HepG2 (cell line): ENCODE data around the gene USP1. TPM values are rescaled to one million over a fixed set of nuclear protein-coding genes. Genes with fewer than 3 reads are reported as not detected.
A peak's percentile ranks its signal among the peaks of the same experiment; 100 is the strongest.

ENCODE experiments used
- ATAC-seq: fragments of 200-7000 bp; cut with Tn5 transposase; 3 replicates; pipeline ENCODE4 v1.9.1; 2020; ENCODE audit warnings: mild to moderate bottlenecking, moderate library complexity
- BruUV-seq: library from RNA; stranded (reverse); fragments of 400-500 nt; replicated peaks from 2 replicates; lab custom pipeline; 2021; lab: Mats Ljungman, UMichigan
- CTCF ChIA-PET: fragments of 300-600 bp; formaldehyde crosslinking; extraction: SDS; loops from one replicate; lab custom pipeline; 2021; ENCODE audit warnings: low total read pairs, inconsistent platforms, low intra/inter-chr PET ratio; lab: Yijun Ruan, JAX
- POLR2A ChIA-PET: fragments of 350-600 bp; sonication (Branson Sonifier 250); formaldehyde crosslinking; loops from one replicate; lab custom pipeline; 2020; ENCODE audit warnings: antibody characterized with exemption, inconsistent platforms; lab: Yijun Ruan, JAX
- DNase-seq: peaks from one replicate; pipeline ENCODE4 v3.0.0-alpha.2; 2015; ENCODE audit warnings: low spot score
- FAIRE-seq: peaks from 3 replicates; lab custom pipeline; 2011; peaks lifted over from hg19 to GRCh38; lab: Jason Lieb, UNC
- H2AFZ ChIP-seq: one replicate; pipeline ENCODE4 v1.6.1; 2011; ENCODE audit warnings: low read length, inconsistent platforms
- H3K27ac ChIP-seq: fragments of 300-600 bp; 3 replicates; pipeline ENCODE4 v1.8.0; 2011; ENCODE audit warnings: mixed run types, mild to moderate bottlenecking, mixed read lengths, low read length, inconsistent platforms; ENCODE audit not compliant: insufficient read depth; ENCODE audit errors: extremely low read length
- H3K27me3 ChIP-seq, 2 experiments: fragments of 200-600 bp in 1 of 2; 2 replicates in 1 of 2; 3 replicates in 1 of 2; pipeline versions ENCODE4 v1.6.0 to v1.8.0; 2011; ENCODE audit warnings: low read length in 2 of 2, mild to moderate bottlenecking in 2 of 2, moderate library complexity in 2 of 2, inconsistent platforms in 1 of 2; ENCODE audit not compliant: insufficient read depth in 2 of 2, control insufficient read depth in 1 of 2
- H3K36me3 ChIP-seq, 2 experiments: fragments of 200-600 bp in 1 of 2; replicated peaks in 1 of 2; 2 replicates in 1 of 2; 3 replicates in 1 of 2; pipeline versions ENCODE4 v1.5.1 to v1.8.0; 2011; ENCODE audit warnings: low read length in 2 of 2, inconsistent platforms in 1 of 2; ENCODE audit not compliant: insufficient read depth in 2 of 2, control insufficient read depth in 1 of 2
- H3K4me1 ChIP-seq: 2 replicates; pipeline ENCODE4 v1.5.1; 2012; ENCODE audit warnings: low read length, inconsistent platforms; ENCODE audit not compliant: insufficient read depth
- H3K4me2 ChIP-seq: 2 replicates; pipeline ENCODE4 v1.6.0; 2011; ENCODE audit warnings: low read depth, low read length, inconsistent platforms
- H3K4me3 ChIP-seq, 3 experiments: fragments of 200-600 bp in 1 of 3; sonication (generic), shearing (Covaris generic) in 1 of 3; replicated peaks in 1 of 3; 2 replicates each; pipeline ENCODE4 v1.5.1; 2011 to 2016; ENCODE audit warnings: low read length in 3 of 3, inconsistent platforms in 2 of 3, low read depth in 2 of 3, mild to moderate bottlenecking in 2 of 3, control low read depth in 1 of 3, mixed read lengths in 1 of 3; ENCODE audit not compliant: insufficient read depth in 1 of 3
- H3K79me2 ChIP-seq: one replicate; pipeline ENCODE4 v1.6.1; 2011; ENCODE audit warnings: low read length, inconsistent platforms; ENCODE audit not compliant: insufficient read depth
- H3K9ac ChIP-seq: 2 replicates; pipeline ENCODE4 v1.6.0; 2011; ENCODE audit warnings: mild to moderate bottlenecking, low read depth, low read length, inconsistent platforms; ENCODE audit not compliant: insufficient read depth
- H3K9me3 ChIP-seq: 2 replicates; pipeline ENCODE4 v1.5.1; 2012; ENCODE audit warnings: mild to moderate bottlenecking, low read length
- H4K20me1 ChIP-seq: 2 replicates; pipeline ENCODE4 v1.6.0; 2011; ENCODE audit warnings: inconsistent platforms, mild to moderate bottlenecking, low read length, moderate library complexity; ENCODE audit not compliant: insufficient read depth
- CENPBD1 ChIP-seq: sonication (generic); formaldehyde crosslinking; IDR thresholded peaks from 2 replicates; pipeline ENCODE4 v1.8.0; 2022; ENCODE audit warnings: missing genetic modification reagents, low read depth, mild to moderate bottlenecking, borderline replicate concordance
- EHMT2 ChIP-seq: fragments of 200-600 bp; sonication (generic); IDR thresholded peaks from 2 replicates; pipeline ENCODE4 v1.7.0; 2017; ENCODE audit warnings: antibody characterized with exemption, low read depth, low read length, borderline replicate concordance
- GMEB2 ChIP-seq: IDR thresholded peaks from 2 replicates; pipeline ENCODE4 v1.6.1; 2016; ENCODE audit warnings: missing biosample characterization, missing genetic modification reagents, low read depth
- HNRNPK ChIP-seq: fragments of 200-400 bp; formaldehyde crosslinking; IDR thresholded peaks from 2 replicates; pipeline ENCODE4 v1.6.1; 2018; ENCODE audit warnings: low read length, low read depth, moderate library complexity, mild to moderate bottlenecking; ENCODE audit not compliant: poor library complexity, severe bottlenecking
- JARID2 ChIP-seq: sonication (generic); formaldehyde crosslinking; IDR thresholded peaks from 2 replicates; pipeline ENCODE4 v1.8.1; 2023; ENCODE audit warnings: missing genetic modification reagents, inconsistent platforms; ENCODE audit not compliant: insufficient replicate concordance
- MLLT10 ChIP-seq: sonication (generic); formaldehyde crosslinking; IDR thresholded peaks from 2 replicates; pipeline ENCODE4 v1.4.0; 2020; ENCODE audit warnings: missing genetic modification reagents
- REL ChIP-seq: sonication (generic); formaldehyde crosslinking; conservative IDR thresholded peaks from 2 replicates; pipeline ENCODE4 v1.8.0; 2022; ENCODE audit warnings: mild to moderate bottlenecking, missing genetic modification reagents, moderate library complexity
- RFX1 ChIP-seq: fragments of 450-650 bp; IDR thresholded peaks from 2 replicates; pipeline ENCODE4 v1.6.1; 2017
- RFX3 ChIP-seq: IDR thresholded peaks from 2 replicates; pipeline ENCODE4 v1.6.1; 2016; ENCODE audit warnings: missing biosample characterization, missing genetic modification reagents
- RFX5 ChIP-seq: IDR thresholded peaks from 2 replicates; pipeline ENCODE4 v1.6.1; 2011; ENCODE audit warnings: low read depth, low read length, improper control_type of control experiment
- ZHX2 ChIP-seq, 2 experiments: sonication (generic) in 1 of 2; formaldehyde crosslinking in 1 of 2; IDR thresholded peaks; 2 replicates each; pipeline versions ENCODE4 v1.6.1 to v1.9.0; 2014 to 2022; ENCODE audit warnings: antibody characterized with exemption in 1 of 2, borderline replicate concordance in 1 of 2, inconsistent platforms in 1 of 2, low read depth in 1 of 2, missing genetic modification reagents in 1 of 2
- ZNF367 ChIP-seq: sonication (generic); formaldehyde crosslinking; IDR thresholded peaks from 2 replicates; pipeline ENCODE4 v1.4.0; 2020; ENCODE audit warnings: missing genetic modification reagents, borderline replicate concordance
- WGBS: methylation state at CpG from one replicate; pipeline ENCODE4 v1.1.6; 2017; ENCODE audit warnings: low lambda C conversion rate; 5-methylcytosine and 5-hydroxymethylcytosine counted together
- in situ Hi-C: cut with HindIII; loops from 2 replicates; pipeline ENCODE4 v1.10.0; 2017; ENCODE audit warnings: low pct_unique_long_range_greater_than_20kb; ENCODE audit not compliant: extremely low pct_ligation_motif_present
- intact Hi-C: fragments of 100-400 bp; cut with micrococcal nuclease; formaldehyde crosslinking; loops from one replicate; pipeline ENCODE4 v1.10.0; 2022; ENCODE audit not compliant: unreplicated experiment
- polyA plus RNA-seq, 8 experiments: library from polyadenylated mRNA; depleted of rRNA in 3 of 8; stranded (reverse) in 7 of 8; unstranded in 1 of 8; fragments of >200 nt; fragmentation: Illumina TruSeq in 4 of 8; extraction: Trizol in 4 of 8; gene quantifications; 2 replicates each; pipeline versions ENCODE4 v1.2.1 to v1.2.3, GENCODE V29; 2011 to 2016; ENCODE audit warnings: low read depth in 4 of 8, missing spikeins in 1 of 8, mixed read lengths in 1 of 8; ENCODE audit not compliant: insufficient read depth in 1 of 8
- total RNA-seq, 5 experiments: library from RNA; depleted of rRNA; stranded (reverse); fragments of >200 nt; fragmentation: Illumina TruSeq; extraction: Trizol; gene quantifications; 2 replicates each; pipeline ENCODE4 v1.2.3, GENCODE V29; 2016; ENCODE audit warnings: low read depth in 1 of 5

Gene USP1
- total and polyA plus RNA-seq, 2 of the 13 experiments (the other 11 are each of a cell fraction or from before 2014, with no cell fraction given) = 9.0 to 64.6 TPM

- CTCF ChIA-PET = no interaction called here
- Histone ChIP-seq H3K27ac (peak overlapping the region; percentile 83), H3K9ac (no peak overlapping the region), H3K4me1 (peaks cover 45% of the 10 kb centered on the region), H3K79me2 (no peaks in the 10 kb centered on the region), H4K20me1 (no peaks in the 10 kb centered on the region), H3K9me3 (no peaks in the 10 kb centered on the region), H3K27me3 (no peaks in the 10 kb centered on the region), H2AFZ (no peak overlapping the region), H3K36me3 (no peaks in the 10 kb centered on the region), H3K4me2 (peak overlapping the region; percentile 71), H3K4me3 (no peak overlapping the region)
- WGBS = 46% methylated on average over 5 of the region's 5 CpGs
- TF ChIP-seq RFX1 = peak; percentile 81
- TF ChIP-seq REL (CRISPR knock-in tag) = no peak
- no peak for TF ChIP-seq ZNF367 (CRISPR knock-in tag)
- TF ChIP-seq RFX5 = peak; percentile 35; the same call in 1 of the 2 replicates
- TF ChIP-seq RFX3 (CRISPR knock-in tag) = peak; percentile 83
- TF ChIP-seq GMEB2 (CRISPR knock-in tag) = no peak
- TF ChIP-seq JARID2 (CRISPR knock-in tag) = no peak
- TF ChIP-seq CENPBD1 (CRISPR knock-in tag) = no peak
- no peak for TF ChIP-seq ZHX2 (IDR thresholded peaks at IDR 0.05; ENCODE audit: low read depth)
- no peak for TF ChIP-seq ZHX2 (CRISPR knock-in tag; IDR thresholded peaks at IDR 0.05; ENCODE audit: borderline replicate concordance)
- 0 out of 2 replicates have a peak, but pooled peaks have one; percentile 4 for TF ChIP-seq EHMT2
- no peak for TF ChIP-seq MLLT10 (CRISPR knock-in tag)
- no peak for TF ChIP-seq HNRNPK
- peak; percentile 50 for DNase-seq
- BruUV-seq = no TSS peak
- intact Hi-C loops (no loop called here), in situ Hi-C loops (no loop called here)
- POLR2A ChIA-PET = interaction anchor here (5.1 kb wide), 1 partner anchor 11 kb away, joined by 97 read pairs; the partner anchor contains the start of gene USP1
- 0 out of 3 replicates have a peak, but pooled peaks have one; percentile 13 for ATAC-seq
- FAIRE-seq = no peak
Observed at GRCh38 chr1:62425041-62425440, 11.8 kb upstream of the USP1 start.
